Progenitor cell of endocrine pancreas (in vitro differentiated cells): ENCODE results near the gene HOOK2. TPM values are rescaled to one million over a fixed set of nuclear protein-coding genes. Genes with fewer than 3 reads are reported as not detected.

Experiments
- DNase-seq: peaks from one replicate; pipeline ENCODE4 v3.0.0; 2021; ENCODE audit warnings: low spot score; ENCODE audit not compliant: unreplicated experiment
- H3K27ac Mint-ChIP-seq: 2 replicates; pipeline ENCODE4 v1.8.0; 2021; ENCODE audit warnings: mild to moderate bottlenecking, moderate library complexity, mixed read lengths
- H3K27me3 Mint-ChIP-seq: 2 replicates; pipeline ENCODE4 v1.8.0; 2021; ENCODE audit warnings: mixed read lengths
- H3K36me3 Mint-ChIP-seq: 2 replicates; pipeline ENCODE4 v1.8.0; 2022; ENCODE audit warnings: mixed read lengths; ENCODE audit not compliant: insufficient read depth
- H3K4me1 Mint-ChIP-seq: 2 replicates; pipeline ENCODE4 v1.8.0; 2021; ENCODE audit warnings: low read depth, mixed read lengths
- H3K4me3 Mint-ChIP-seq: 2 replicates; pipeline ENCODE4 v1.8.0; 2021; ENCODE audit warnings: low read depth, mild to moderate bottlenecking, moderate library complexity, mixed read lengths
- H3K9me3 Mint-ChIP-seq: 2 replicates; pipeline ENCODE4 v1.8.0; 2021; ENCODE audit warnings: low read depth, mixed read lengths
- CTCF ChIP-seq: fragments of 200-600 bp; sonication (generic); IDR thresholded peaks from one replicate; pipeline ENCODE4 v1.5.0; 2021; ENCODE audit warnings: antibody characterized with exemption, mild to moderate bottlenecking; ENCODE audit not compliant: unreplicated experiment
- total RNA-seq: library from RNA; stranded (reverse); gene quantifications from 2 replicates; pipeline ENCODE4 v1.2.1, GENCODE V29; 2021

The HOOK2 gene
- total RNA-seq, 1 donor from 2014 or later = 115 TPM

GRCh38 chr19:12791345-12792050 lies 16.1 kb upstream of the HOOK2 start, which contains the start of gene JUNB:
JUNB (plus strand) TSS chr19:12791486; CDS start chr19:12791772, 286 bp downstream.
- DNase-seq = peak; percentile 83
- Mint-ChIP-seq H3K27ac (peak within 1 kb of the TSS; percentile 86), H3K4me3 (peak within 1 kb of the TSS; percentile 80), H3K4me1 (peaks cover 18% of the 10 kb centered on the region), H3K36me3 (no peaks in the 10 kb centered on the region), H3K27me3 (peaks cover 18% of the 10 kb centered on the region), H3K9me3 (no peaks in the 10 kb centered on the region)
- no peak for TF ChIP-seq CTCF

DNA sequence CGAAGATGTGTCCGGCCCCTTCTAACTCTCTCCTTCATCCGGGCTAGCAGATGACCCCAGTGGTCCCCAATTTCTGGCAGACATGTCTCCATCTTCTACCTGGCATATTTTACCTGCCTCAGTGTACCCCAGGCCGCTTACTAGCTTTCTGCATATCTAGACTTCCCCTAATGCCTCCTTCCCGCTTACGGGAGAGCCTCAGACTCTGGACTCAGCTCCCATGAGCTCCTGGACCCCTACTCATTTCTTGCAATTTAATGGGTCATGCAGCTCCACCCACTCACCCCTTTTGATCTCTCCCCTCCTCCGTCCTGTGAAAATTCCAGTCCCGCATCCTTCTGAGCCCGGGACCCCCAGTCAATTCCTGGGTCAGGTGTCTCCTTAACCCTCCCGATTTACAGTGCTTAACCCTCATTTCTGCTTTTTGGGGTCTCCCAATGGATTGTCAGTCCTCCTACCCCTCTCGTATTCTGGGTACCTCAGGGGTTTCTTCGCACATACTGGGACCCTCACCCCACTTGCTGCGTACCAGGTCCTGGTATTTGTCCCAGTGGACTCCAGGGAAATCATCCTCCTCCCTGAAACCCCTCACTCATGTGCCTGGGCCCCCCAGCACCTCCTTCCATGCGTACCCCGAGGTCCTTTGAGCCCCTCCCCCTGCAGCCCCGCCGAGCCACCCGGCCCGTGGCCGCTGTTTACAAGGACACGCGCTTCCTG lies 15.4 kb upstream of the HOOK2 start:
- H3K9me3 Mint-ChIP-seq = no peaks in the 10 kb centered on the region
- H3K36me3 Mint-ChIP-seq = no peaks in the 10 kb centered on the region
- H3K27me3 Mint-ChIP-seq = peaks cover 18% of the 10 kb centered on the region
- peaks cover 18% of the 10 kb centered on the region for H3K4me1 Mint-ChIP-seq
- no peak for TF ChIP-seq CTCF
- DNase-seq = no peak
- H3K4me3 Mint-ChIP-seq = peak overlapping the region; percentile 55
- H3K27ac Mint-ChIP-seq = no peak overlapping the region

GRCh38 chr19:12789904-12790619 lies 14.7 kb upstream of the HOOK2 start:
- H3K27me3 Mint-ChIP-seq = peaks cover 18% of the 10 kb centered on the region
- H3K4me3 Mint-ChIP-seq = peak overlapping the region; percentile 55
- H3K36me3 Mint-ChIP-seq = no peaks in the 10 kb centered on the region
- no peaks in the 10 kb centered on the region for H3K9me3 Mint-ChIP-seq
- H3K4me1 Mint-ChIP-seq = peaks cover 18% of the 10 kb centered on the region
- DNase-seq = peak; percentile 83
- TF ChIP-seq CTCF = no peak
- no peak overlapping the region for H3K27ac Mint-ChIP-seq

GRCh38 chr19:12789098-12789903 lies 13.9 kb upstream of the HOOK2 start:
- DNase-seq = no peak
- H3K36me3 Mint-ChIP-seq = no peaks in the 10 kb centered on the region

More at GRCh38 chr19:12789098-12789903, 13.9 kb upstream of the HOOK2 start:
- Mint-ChIP-seq H3K4me1 (peaks cover 18% of the 10 kb centered on the region), H3K9me3 (no peaks in the 10 kb centered on the region), H3K4me3 (peak overlapping the region; percentile 56), H3K27ac (peak overlapping the region; percentile 72), H3K27me3 (peaks cover 18% of the 10 kb centered on the region)
- no peak for TF ChIP-seq CTCF
